Endothelial cell of umbilical vein (primary cell): Measurements from ENCODE around the gene ST6GALNAC3. TPM values are rescaled to one million over a fixed set of nuclear protein-coding genes. Genes with fewer than 3 reads are reported as not detected.
"Not testable (repeated sequence)": the region's sequence is repeated elsewhere in the genome, so short reads cannot be mapped to it uniquely, and the experiment has no call there.

ENCODE experiments used
- BruUV-seq: library from RNA; stranded (reverse); fragments of 400-500 nt; replicated peaks from 2 replicates; lab custom pipeline; 2021; lab: Mats Ljungman, UMichigan
- CTCF ChIA-PET: fragments of 300-600, 350-600 bp; sonication (Branson Sonifier 250); formaldehyde crosslinking; loops from one replicate; lab custom pipeline; 2021; ENCODE audit warnings: antibody characterized with exemption, inconsistent platforms; lab: Charles Lee
- POLR2A ChIA-PET: fragments of 300-600, 350-600 bp; sonication (Branson Sonifier 250); formaldehyde crosslinking; loops from one replicate; lab custom pipeline; 2021; ENCODE audit warnings: antibody characterized with exemption, inconsistent platforms; lab: Charles Lee
- DNase-seq: peaks from one replicate; pipeline ENCODE4 v3.0.0-alpha.2; 2011; ENCODE audit warnings: low read depth, low spot score
- FAIRE-seq: peaks from 2 replicates; lab custom pipeline; 2011; peaks lifted over from hg19 to GRCh38; lab: Jason Lieb, UNC
- H2AFZ ChIP-seq: 2 replicates; pipeline ENCODE4 v1.6.0; 2012; ENCODE audit warnings: low read depth, low read length, control low read depth, inconsistent platforms
- H3K27ac ChIP-seq: 2 replicates; pipeline ENCODE4 v1.5.1; 2011; ENCODE audit warnings: low read depth, mild to moderate bottlenecking, control low read depth, low read length, moderate library complexity; ENCODE audit not compliant: insufficient read depth
- H3K27me3 ChIP-seq, 2 experiments: 2 replicates each; pipeline versions ENCODE4 v1.6.0 to v1.6.1; 2011; ENCODE audit warnings: low read length in 2 of 2, mixed read lengths in 1 of 2; ENCODE audit not compliant: control insufficient read depth in 2 of 2, insufficient read depth in 2 of 2
- H3K36me3 ChIP-seq, 2 experiments: 2 replicates in 1 of 2; 3 replicates in 1 of 2; pipeline ENCODE4 v1.5.1; 2011; ENCODE audit warnings: low read length in 2 of 2, mild to moderate bottlenecking in 1 of 2, moderate library complexity in 1 of 2; ENCODE audit not compliant: control insufficient read depth in 2 of 2, insufficient read depth in 2 of 2; ENCODE audit errors: extremely low read depth in 1 of 2
- H3K4me1 ChIP-seq: 3 replicates; pipeline ENCODE4 v1.5.1; 2011; ENCODE audit warnings: mild to moderate bottlenecking, low read length; ENCODE audit not compliant: control insufficient read depth, insufficient read depth; ENCODE audit errors: extremely low read depth
- H3K4me2 ChIP-seq: 2 replicates; pipeline ENCODE4 v1.6.1; 2011; ENCODE audit warnings: low read length, control low read depth, mixed read lengths; ENCODE audit not compliant: insufficient read depth
- H3K4me3 ChIP-seq, 3 experiments: fragments of 200-600 bp in 1 of 3; sonication (generic), shearing (Covaris generic) in 1 of 3; replicated peaks in 1 of 3; 2 replicates each; pipeline ENCODE4 v1.5.1; 2011 to 2016; ENCODE audit warnings: control low read depth in 3 of 3, low read length in 3 of 3, mild to moderate bottlenecking in 2 of 3, inconsistent platforms in 1 of 3, low read depth in 1 of 3, moderate library complexity in 1 of 3; ENCODE audit not compliant: insufficient read depth in 1 of 3
- H3K79me2 ChIP-seq: 2 replicates; pipeline ENCODE4 v1.6.0; 2012; ENCODE audit warnings: low read length, inconsistent platforms; ENCODE audit not compliant: control insufficient read depth, insufficient read depth
- H3K9ac ChIP-seq: replicated peaks from 2 replicates; pipeline ENCODE3; 2011; ENCODE audit warnings: low read length, control low read depth; ENCODE audit not compliant: insufficient read depth; ENCODE audit errors: extremely low read depth
- H3K9me1 ChIP-seq: replicated peaks from 3 replicates; pipeline ENCODE4 v1.6.0; 2011; ENCODE audit warnings: mild to moderate bottlenecking, low read length; ENCODE audit not compliant: control insufficient read depth, insufficient read depth; ENCODE audit errors: extremely low read depth
- H3K9me3 ChIP-seq: replicated peaks from 2 replicates; pipeline ENCODE4 v1.5.1; 2012; ENCODE audit warnings: low read length, inconsistent platforms; ENCODE audit not compliant: control insufficient read depth, insufficient read depth
- H4K20me1 ChIP-seq: replicated peaks from 2 replicates; pipeline ENCODE3; 2011; ENCODE audit warnings: mild to moderate bottlenecking, low read length; ENCODE audit not compliant: control insufficient read depth, insufficient read depth; ENCODE audit errors: extremely low read depth
- CTCF ChIP-seq, 2 donors: IDR thresholded peaks; 1 replicate in 1 of 2; 2 replicates in 1 of 2; pipeline ENCODE4 v1.5.1; 2011; ENCODE audit warnings: low read length in 2 of 2, mild to moderate bottlenecking in 2 of 2, moderate library complexity in 2 of 2, control low read depth in 1 of 2, inconsistent platforms in 1 of 2, low read depth in 1 of 2; ENCODE audit not compliant: insufficient read depth in 1 of 2; ENCODE audit errors: extremely low read depth in 1 of 2
- EZH2 ChIP-seq: IDR thresholded peaks from 2 replicates; pipeline ENCODE4 v1.6.1; 2012; ENCODE audit warnings: borderline replicate concordance, low read depth, mild to moderate bottlenecking, moderate library complexity, low read length, inconsistent platforms; ENCODE audit not compliant: severe bottlenecking
- FOS ChIP-seq: IDR thresholded peaks from 2 replicates; pipeline ENCODE4 v1.6.1; 2011; ENCODE audit warnings: mild to moderate bottlenecking, low read length, moderate library complexity, borderline replicate concordance; ENCODE audit not compliant: insufficient read depth
- GATA2 ChIP-seq: IDR thresholded peaks from 2 replicates; pipeline ENCODE4 v1.7.0; 2011; ENCODE audit warnings: low read depth, mild to moderate bottlenecking, moderate library complexity, mixed read lengths, low read length; ENCODE audit not compliant: insufficient read length, insufficient read depth
- JUN ChIP-seq: IDR thresholded peaks from 2 replicates; pipeline ENCODE4 v1.6.1; 2011; ENCODE audit warnings: borderline replicate concordance, low read depth; ENCODE audit not compliant: insufficient read length, insufficient read depth
- MAX ChIP-seq: IDR thresholded peaks from 2 replicates; pipeline ENCODE4 v1.6.1; 2011; ENCODE audit not compliant: insufficient read depth, insufficient read length
- MYC ChIP-seq: IDR thresholded peaks from one replicate; pipeline ENCODE4 v1.6.1; 2011; ENCODE audit warnings: mild to moderate bottlenecking, low read depth, low read length
- POLR2A ChIP-seq: IDR thresholded peaks from 2 replicates; pipeline ENCODE4 v1.6.1; 2012; ENCODE audit warnings: low read depth, mild to moderate bottlenecking, control low read depth, low read length
- POLR2AphosphoS5 ChIP-seq: IDR thresholded peaks from 2 replicates; pipeline ENCODE4 v1.6.1; 2012; ENCODE audit warnings: low read depth, mild to moderate bottlenecking, control low read depth, low read length, moderate library complexity; ENCODE audit not compliant: insufficient read depth
- dilution Hi-C: fragments of 300-500 bp; cut with MboI; formaldehyde crosslinking; loops from one replicate; pipeline ENCODE4 v1.15.0; 2019; ENCODE audit warnings: low sequenced_read_pairs; ENCODE audit not compliant: extremely low pct_ligation_motif_present
- intact Hi-C: fragments of 100-400 bp; cut with micrococcal nuclease; formaldehyde crosslinking; loops from one replicate; pipeline ENCODE4 v1.10.0; 2022
- polyA plus RNA-seq, 4 experiments: library from polyadenylated mRNA; depleted of rRNA in 3 of 4; stranded (reverse) in 3 of 4; unstranded in 1 of 4; fragments of >200 nt; gene quantifications; 2 replicates each; pipeline versions ENCODE4 v1.2.1 to v1.2.3, GENCODE V29; 2011 to 2012; ENCODE audit warnings: missing spikeins in 1 of 4
- total RNA-seq: library from RNA; stranded (reverse); gene quantifications from 2 replicates; pipeline ENCODE4 v1.2.3, GENCODE V29; 2021

The ST6GALNAC3 gene
- total and polyA plus RNA-seq, 2 donors (not counting 3 experiments of a cell fraction or from before 2014, with no cell fraction given), result 7.6 to 48.3 TPM

GRCh38 chr1:76097064-76097463, 22.5 kb downstream of the ST6GALNAC3 start:
- intact Hi-C loops, H3K4me1 ChIP-seq, H3K9me1 ChIP-seq, CTCF ChIA-PET, BruUV-seq, H3K36me3 ChIP-seq, FAIRE-seq, H2AFZ ChIP-seq, POLR2A ChIA-PET, H3K9me3 ChIP-seq, H3K4me3 ChIP-seq, dilution Hi-C loops, H3K9ac ChIP-seq, H4K20me1 ChIP-seq, H3K27ac ChIP-seq, H3K27me3 ChIP-seq, H3K4me2 ChIP-seq, DNase-seq: not testable (repeated sequence)
- H3K79me2 ChIP-seq, result peaks cover 20% of the 10 kb centered on the region

- dilution Hi-C loops, result no loop called here
Measured at GRCh38 chr1:76098845-76099244, 24.3 kb downstream of the ST6GALNAC3 start.

More at GRCh38 chr1:76098845-76099244, 24.3 kb downstream of the ST6GALNAC3 start:
- no peak overlapping the region for H3K27ac ChIP-seq
- ChIA-PET CTCF (interaction anchor here (1.1 kb wide), 1 partner anchor 33 kb away, joined by 3 read pairs; no protein-coding TSS in a partner anchor), POLR2A (no interaction called here)
- H2AFZ ChIP-seq, result no peak overlapping the region
- H4K20me1 ChIP-seq, result no peaks in the 10 kb centered on the region
- H3K27me3 ChIP-seq, result no peaks in the 10 kb centered on the region
- no peak for TF ChIP-seq POLR2AphosphoS5
- TF ChIP-seq FOS, result no peak
- no peak for TF ChIP-seq CTCF (IDR thresholded peaks at IDR 0.05; ENCODE audit: extremely low read depth in 1 of 2, insufficient read depth in 1 of 2, low read depth in 1 of 2, low read length in 2 of 2)
- no peak for TF ChIP-seq GATA2
- TF ChIP-seq JUN, result no peak
- no peak for TF ChIP-seq EZH2
- no peak for TF ChIP-seq MYC
- no peak for TF ChIP-seq POLR2A
- no peak for TF ChIP-seq MAX
- H3K4me3 ChIP-seq, result no peak overlapping the region
- no peak overlapping the region for H3K4me2 ChIP-seq
- H3K4me1 ChIP-seq, result no peaks in the 10 kb centered on the region
- intact Hi-C loops, result no loop called here
- no peaks in the 10 kb centered on the region for H3K36me3 ChIP-seq
- H3K79me2 ChIP-seq, result peaks cover 17% of the 10 kb centered on the region
- DNase-seq (no peak), FAIRE-seq (no peak)
- H3K9me1 ChIP-seq, result no peaks in the 10 kb centered on the region
- H3K9me3 ChIP-seq, result no peaks in the 10 kb centered on the region
- no TSS peak for BruUV-seq
- no peak overlapping the region for H3K9ac ChIP-seq
